SU-DHL-6 (cell line): ENCODE measurements around the gene RCN2.

ENCODE experiments used
- H2AFZ ChIP-seq: fragments of 200-600 bp; sonication (generic); 2 replicates; pipeline ENCODE4 v1.6.1; 2014; ENCODE audit warnings: low read depth, mild to moderate bottlenecking, moderate library complexity, mixed read lengths, antibody characterized with exemption, low read length; ENCODE audit not compliant: severe bottlenecking
- H3F3A ChIP-seq: fragments of 200-600 bp; shearing (Covaris generic); 2 replicates; pipeline ENCODE4 v1.6.0; 2016; ENCODE audit warnings: antibody characterized with exemption, mild to moderate bottlenecking; ENCODE audit not compliant: insufficient read depth
- H3K27ac ChIP-seq: fragments of 200-600 bp; sonication (generic); 2 replicates; pipeline ENCODE4 v1.5.1; 2016; ENCODE audit warnings: low read depth, mild to moderate bottlenecking, low read length, moderate library complexity, mixed read lengths
- H3K27me3 ChIP-seq: fragments of 200-600 bp; sonication (generic), shearing (Covaris generic); 2 replicates; pipeline ENCODE4 v1.6.0; 2014; ENCODE audit warnings: mild to moderate bottlenecking, low read length
- H3K36me3 ChIP-seq: fragments of 200-600 bp; sonication (generic); 2 replicates; pipeline ENCODE4 v1.6.1; 2014; ENCODE audit warnings: mild to moderate bottlenecking, low read length, mixed read lengths
- H3K4me2 ChIP-seq: fragments of 300-600, 200-600 bp; shearing (Covaris generic), sonication (generic); 2 replicates; pipeline ENCODE4 v1.6.0; 2014; ENCODE audit warnings: low read length, low read depth, mild to moderate bottlenecking; ENCODE audit not compliant: poor library complexity, severe bottlenecking
- H3K4me3 ChIP-seq: fragments of 200-600 bp; sonication (generic); 2 replicates; pipeline ENCODE4 v1.5.1; 2014; ENCODE audit warnings: antibody characterized with exemption, low read length, mild to moderate bottlenecking, mixed read lengths; ENCODE audit not compliant: insufficient read depth, poor library complexity, severe bottlenecking
- H3K79me2 ChIP-seq: fragments of 200-600 bp; sonication (generic); 2 replicates; pipeline ENCODE4 v1.6.1; 2014; ENCODE audit warnings: mild to moderate bottlenecking, low read length, moderate library complexity; ENCODE audit not compliant: insufficient read depth
- H3K9ac ChIP-seq: fragments of 200-600 bp; sonication (generic); 2 replicates; pipeline ENCODE4 v1.7.0; 2014; ENCODE audit warnings: mild to moderate bottlenecking, low read length
- H3K9me2 ChIP-seq: fragments of 200-600 bp; sonication (generic); replicated peaks from 2 replicates; pipeline ENCODE4 v1.6.1; 2014; ENCODE audit warnings: low read length; ENCODE audit not compliant: insufficient read depth
- H3K9me3 ChIP-seq: fragments of 200-600 bp; sonication (generic); 2 replicates; pipeline ENCODE4 v1.6.1; 2014; ENCODE audit warnings: low read length, mixed read lengths; ENCODE audit not compliant: insufficient read depth
- H4K20me1 ChIP-seq: fragments of 200-600 bp; sonication (generic); 2 replicates; pipeline ENCODE4 v1.6.1; 2014; ENCODE audit warnings: low read depth, mild to moderate bottlenecking, antibody characterized with exemption, low read length, moderate library complexity, mixed read lengths
- CTCF ChIP-seq: fragments of 200-600 bp; sonication (generic); IDR thresholded peaks from one replicate; pipeline ENCODE4 v1.5.1; 2017; ENCODE audit warnings: antibody characterized with exemption, mild to moderate bottlenecking, low read length, moderate library complexity; ENCODE audit not compliant: insufficient read depth, poor library complexity, severe bottlenecking
- EZH2phosphoT487 ChIP-seq: fragments of 200-600 bp; sonication (generic), shearing (Covaris generic); conservative IDR thresholded peaks from 2 replicates; pipeline ENCODE4 v1.6.1; 2018; ENCODE audit warnings: mild to moderate bottlenecking, antibody characterized with exemption, low read length, moderate library complexity, mixed read lengths

The RCN2 gene

GRCh38 chr15:76988867-76989780 is 57.6 kb downstream of the RCN2 start:
- no peak overlapping the region for H3K4me3 ChIP-seq
- no peaks in the 10 kb centered on the region for H3K36me3 ChIP-seq
- no peaks in the 10 kb centered on the region for H3K9me3 ChIP-seq
- H3K4me2 ChIP-seq = no peak overlapping the region
- H3K9me2 ChIP-seq = no peaks in the 10 kb centered on the region
- H3K9ac ChIP-seq = no peak overlapping the region
- H3K27ac ChIP-seq = no peak overlapping the region
- no peaks in the 10 kb centered on the region for H3F3A ChIP-seq
- TF ChIP-seq CTCF (no peak), EZH2phosphoT487 (no peak)
- no peak overlapping the region for H2AFZ ChIP-seq
- H4K20me1 ChIP-seq = no peaks in the 10 kb centered on the region
- H3K79me2 ChIP-seq = no peaks in the 10 kb centered on the region
- H3K27me3 ChIP-seq = no peaks in the 10 kb centered on the region

GRCh38 chr15:76991048-76991447 is 59.5 kb downstream of the RCN2 start:
- no peaks in the 10 kb centered on the region for H3K79me2 ChIP-seq

GRCh38 chr15:76991741-76992645 is 60.4 kb downstream of the RCN2 start:
- Histone ChIP-seq H3K4me2 (no peak overlapping the region), H3K9ac (no peak overlapping the region)
- TF ChIP-seq CTCF (no peak), EZH2phosphoT487 (no peak)

More at GRCh38 chr15:76991048-76991447, 59.5 kb downstream of the RCN2 start:
- Histone ChIP-seq H3K27me3 (no peaks in the 10 kb centered on the region), H3K9me3 (no peaks in the 10 kb centered on the region), H3F3A (no peaks in the 10 kb centered on the region), H3K9ac (no peak overlapping the region), H2AFZ (no peak overlapping the region), H3K36me3 (no peaks in the 10 kb centered on the region), H4K20me1 (no peaks in the 10 kb centered on the region), H3K4me2 (no peak overlapping the region), H3K4me3 (no peak overlapping the region), H3K27ac (no peak overlapping the region), H3K9me2 (no peaks in the 10 kb centered on the region)
- TF ChIP-seq EZH2phosphoT487 (no peak), CTCF (no peak)

More at GRCh38 chr15:76991741-76992645, 60.4 kb downstream of the RCN2 start:
- Histone ChIP-seq H3K27ac (no peak overlapping the region), H3K36me3 (no peaks in the 10 kb centered on the region), H3K9me2 (no peaks in the 10 kb centered on the region), H3K27me3 (no peaks in the 10 kb centered on the region), H4K20me1 (no peaks in the 10 kb centered on the region), H3K9me3 (no peaks in the 10 kb centered on the region), H3K4me3 (no peak overlapping the region), H3K79me2 (no peaks in the 10 kb centered on the region), H2AFZ (no peak overlapping the region), H3F3A (no peaks in the 10 kb centered on the region)
